Small intestine (tissue), 7 donors: Measurements from ENCODE around the gene RCL1. TPM values are rescaled to one million over a fixed set of nuclear protein-coding genes. Genes with fewer than 3 reads are reported as not detected.

Source experiments
- DNase-seq, 2 donors: peaks; one replicate each; pipeline versions ENCODE4 v3.0.0 to v3.0.0-alpha.2; 2013
- FAIRE-seq: peaks from 2 replicates; lab custom pipeline; 2012; peaks lifted over from hg19 to GRCh38; lab: Jason Lieb, UNC
- H3K27ac ChIP-seq, 3 donors: one replicate each; pipeline ENCODE4 v1.5.1; 2013; ENCODE audit warnings: low read length in 2 of 3, mild to moderate bottlenecking in 2 of 3, control low read depth in 1 of 3, inconsistent platforms in 1 of 3, low read depth in 1 of 3, moderate library complexity in 1 of 3
- H3K27me3 ChIP-seq, 3 donors: one replicate each; pipeline ENCODE4 v1.6.1; 2013; ENCODE audit warnings: low read length in 3 of 3, inconsistent platforms in 1 of 3; ENCODE audit not compliant: control insufficient read depth in 3 of 3, insufficient read depth in 3 of 3
- H3K36me3 ChIP-seq, 3 donors: one replicate each; pipeline ENCODE4 v1.6.1; 2013; ENCODE audit warnings: low read length in 3 of 3, inconsistent platforms in 1 of 3, low read depth in 1 of 3, mild to moderate bottlenecking in 1 of 3, moderate library complexity in 1 of 3; ENCODE audit not compliant: control insufficient read depth in 3 of 3, insufficient read depth in 2 of 3
- H3K4me1 ChIP-seq, 3 donors: one replicate each; pipeline ENCODE4 v1.6.1; 2013; ENCODE audit warnings: low read length in 2 of 3, inconsistent platforms in 1 of 3, low read depth in 1 of 3, mild to moderate bottlenecking in 1 of 3, moderate library complexity in 1 of 3; ENCODE audit not compliant: control insufficient read depth in 3 of 3, insufficient read depth in 2 of 3
- H3K4me3 ChIP-seq, 3 donors: one replicate each; pipeline ENCODE4 v1.5.1; 2013; ENCODE audit warnings: low read length in 3 of 3, control low read depth in 1 of 3, inconsistent platforms in 1 of 3, low read depth in 1 of 3, mild to moderate bottlenecking in 1 of 3, moderate library complexity in 1 of 3
- H3K9me3 ChIP-seq, 2 donors: one replicate each; pipeline ENCODE4 v1.6.1; 2013; ENCODE audit warnings: low read depth in 1 of 2, low read length in 1 of 2; ENCODE audit not compliant: control insufficient read depth in 2 of 2, insufficient read depth in 1 of 2
- WGBS, 3 donors: extraction: QIAGEN DNeasy Blood & Tissue Kit; methylation state at CpG; one replicate each; pipeline ENCODE4 v1.1.7; 2013; 5-methylcytosine and 5-hydroxymethylcytosine counted together
- polyA plus RNA-seq, 4 donors: library from polyadenylated mRNA; stranded (reverse) in 3 of 4; unstranded in 1 of 4; fragments of 200-250 nt in 3 of 4; fragments of 120-200 nt in 1 of 4; gene quantifications; one replicate each; pipeline versions ENCODE4 v1.2.1 to v1.2.3, GENCODE V29; 2013
- donor health status: healthy with polysubstance abuse.
- donor health status: control.
- donor health status: control.
- donor health status: Bipolar disorder and iron deficiency.
- donor health status: healthy.

Gene RCL1
- polyA plus RNA-seq, 4 donors, result 2.2 to 12.0 (median 8.2) TPM

DNA sequence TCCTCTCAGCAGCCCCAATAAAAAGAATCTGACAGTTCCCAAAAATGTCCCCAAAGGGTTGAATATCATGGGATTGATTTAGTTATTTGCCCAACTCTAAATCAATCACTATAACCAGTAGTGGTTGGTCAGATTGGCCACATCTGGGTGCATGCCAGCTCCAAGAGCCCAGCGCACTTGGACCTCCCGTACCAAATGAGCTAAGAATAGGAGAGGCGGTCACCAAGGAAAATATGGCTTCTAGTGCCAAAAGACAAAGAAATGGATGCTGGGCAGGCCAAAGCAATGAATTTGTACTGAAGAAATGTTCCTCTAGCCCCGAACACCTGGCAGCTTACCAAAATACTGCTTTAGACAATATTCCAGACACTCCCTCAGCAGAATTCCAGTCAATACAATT is 80.3 kb downstream of the RCL1 start:
- FAIRE-seq, result no peak
- H3K27me3 ChIP-seq, result no peaks in the 10 kb centered on the region
- no peaks in the 10 kb centered on the region for H3K9me3 ChIP-seq
- no peaks in the 10 kb centered on the region for H3K36me3 ChIP-seq
- H3K4me3 ChIP-seq, result no peak overlapping the region
- H3K27ac ChIP-seq, result no peak overlapping the region
- no peaks in the 10 kb centered on the region for H3K4me1 ChIP-seq
- DNase-seq, result no peak
- WGBS, 3 donors, result 95 to 96% (median 95%) methylated on average over 4 of the region's 4 CpGs

DNA sequence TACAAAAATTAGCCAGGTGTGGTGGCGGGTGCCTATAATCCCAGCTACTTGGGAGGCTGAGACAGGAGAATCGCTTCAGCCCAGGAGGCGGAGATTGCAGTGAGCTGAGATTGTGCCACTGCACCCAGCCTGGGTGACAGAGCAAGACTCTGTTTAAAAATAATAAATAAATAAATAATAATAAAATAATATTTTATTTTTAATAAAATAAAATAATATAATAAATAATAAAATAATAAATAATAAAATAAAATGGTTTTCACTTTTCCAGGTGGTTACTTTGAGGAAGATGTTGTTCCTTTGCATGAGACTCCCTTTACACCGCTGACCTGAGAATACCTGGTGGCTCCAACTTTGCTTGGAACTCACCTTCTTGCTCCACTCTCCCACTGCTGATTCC is 82.8 kb downstream of the RCL1 start:
- Histone ChIP-seq H3K4me3 (no peak overlapping the region), H3K4me1 (no peaks in the 10 kb centered on the region), H3K27me3 (no peaks in the 10 kb centered on the region), H3K9me3 (no peaks in the 10 kb centered on the region), H3K36me3 (no peaks in the 10 kb centered on the region), H3K27ac (no peak overlapping the region)
- 96 to 100% (median 97%) methylated on average over 4 of the region's 4 CpGs for WGBS, 3 donors
- FAIRE-seq, result no peak
- no peak for DNase-seq

- Histone ChIP-seq H3K4me1 (no peaks in the 10 kb centered on the region), H3K27me3 (no peaks in the 10 kb centered on the region), H3K9me3 (no peaks in the 10 kb centered on the region), H3K27ac (no peak overlapping the region), H3K36me3 (no peaks in the 10 kb centered on the region), H3K4me3 (no peak overlapping the region)
- DNase-seq (no peak), FAIRE-seq (no peak)
- WGBS, 3 donors, result 91 to 96% (median 92%) methylated on average over 3 of the region's 3 CpGs
Observed at GRCh38 chr9:4879115-4879558, 86.4 kb downstream of the RCL1 start.

DNA sequence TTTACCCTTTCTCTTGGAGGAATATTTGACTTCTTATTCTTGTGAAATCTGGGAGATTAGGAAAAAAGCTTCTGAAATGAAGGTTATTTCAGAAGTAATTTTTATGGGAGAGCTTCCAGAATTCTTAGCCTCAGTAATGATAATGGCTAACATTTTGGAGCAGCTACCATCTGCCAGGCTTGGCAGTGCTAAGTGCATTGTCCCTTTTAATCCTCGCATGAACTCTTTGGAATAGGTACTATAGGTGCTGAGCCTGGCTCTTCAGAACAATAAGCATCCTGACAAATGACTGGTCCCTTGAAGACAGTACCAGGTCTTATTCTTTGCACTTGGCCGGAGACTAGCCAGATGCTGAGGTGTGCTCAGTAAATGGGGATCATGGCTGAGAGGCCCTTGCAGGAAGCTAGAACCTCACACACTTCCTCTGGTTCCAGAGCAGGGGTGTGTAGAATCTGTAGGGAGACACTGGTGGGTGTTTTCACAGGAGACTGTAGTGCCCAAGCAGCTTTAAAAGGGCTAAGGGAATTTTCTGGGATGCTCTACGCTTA is 90.7 kb downstream of the RCL1 start:
- DNase-seq (no peak), FAIRE-seq (no peak)
- Histone ChIP-seq H3K27ac (no peak overlapping the region), H3K27me3 (no peaks in the 10 kb centered on the region), H3K4me1 (no peaks in the 10 kb centered on the region), H3K9me3 (no peaks in the 10 kb centered on the region), H3K4me3 (no peak overlapping the region), H3K36me3 (peaks cover 0 to 3% (median 0%) of the 10 kb centered on the region in 3 donors)
- WGBS, 3 donors, result 94 to 97% (median 96%) methylated on average over 3 of the region's 3 CpGs

GRCh38 chr9:4886698-4887097 is 94.0 kb downstream of the RCL1 start:
- Histone ChIP-seq H3K4me3 (no peak overlapping the region), H3K27ac (no peak overlapping the region), H3K9me3 (no peaks in the 10 kb centered on the region), H3K36me3 (peaks cover 0 to 3% (median 0%) of the 10 kb centered on the region in 3 donors), H3K4me1 (no peaks in the 10 kb centered on the region), H3K27me3 (no peaks in the 10 kb centered on the region)
- WGBS, 3 donors, result 62 to 74% (median 73%) methylated on average over 6 of the region's 6 CpGs
- FAIRE-seq, result no peak
- DNase-seq, result no peak

DNA sequence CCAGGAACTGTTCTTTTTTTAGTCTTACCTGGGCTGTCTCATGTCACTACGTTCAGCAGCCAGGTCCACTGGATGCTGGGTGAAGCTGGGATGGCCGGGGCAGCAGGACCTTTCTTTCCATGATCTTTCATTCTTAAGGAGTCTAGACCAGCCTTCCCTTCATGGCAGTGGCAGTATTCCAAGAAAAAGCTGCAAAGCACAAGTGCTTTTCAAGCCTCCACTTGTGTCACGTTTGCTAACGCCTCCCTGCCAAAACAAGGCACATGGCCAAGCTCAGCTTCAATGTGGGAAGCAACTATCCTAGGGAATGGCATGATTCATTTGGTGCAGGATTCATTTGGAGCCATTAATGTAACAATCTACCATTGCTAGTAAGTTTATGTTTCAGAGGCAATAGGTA is 94.8 kb downstream of the RCL1 start:
- 56 to 71% (median 68%) methylated on average over 4 of the region's 4 CpGs for WGBS, 3 donors
- Histone ChIP-seq H3K36me3 (peaks cover 0 to 3% (median 0%) of the 10 kb centered on the region in 3 donors), H3K9me3 (no peaks in the 10 kb centered on the region), H3K27ac (no peak overlapping the region), H3K27me3 (no peaks in the 10 kb centered on the region), H3K4me1 (no peaks in the 10 kb centered on the region), H3K4me3 (no peak overlapping the region)
- FAIRE-seq (no peak), DNase-seq (no peak)

GRCh38 chr9:4890242-4890641 is 97.5 kb downstream of the RCL1 start:
- H3K4me3 ChIP-seq, result no peak overlapping the region
- WGBS, 3 donors, result 94 to 96% (median 95%) methylated on average over 3 of the region's 3 CpGs
- H3K4me1 ChIP-seq, result no peaks in the 10 kb centered on the region
- no peak overlapping the region for H3K27ac ChIP-seq
- H3K9me3 ChIP-seq, result no peaks in the 10 kb centered on the region
- no peak for FAIRE-seq
- peaks cover 0 to 3% (median 0%) of the 10 kb centered on the region in 3 donors for H3K36me3 ChIP-seq
- H3K27me3 ChIP-seq, result no peaks in the 10 kb centered on the region
- no peak for DNase-seq

DNA sequence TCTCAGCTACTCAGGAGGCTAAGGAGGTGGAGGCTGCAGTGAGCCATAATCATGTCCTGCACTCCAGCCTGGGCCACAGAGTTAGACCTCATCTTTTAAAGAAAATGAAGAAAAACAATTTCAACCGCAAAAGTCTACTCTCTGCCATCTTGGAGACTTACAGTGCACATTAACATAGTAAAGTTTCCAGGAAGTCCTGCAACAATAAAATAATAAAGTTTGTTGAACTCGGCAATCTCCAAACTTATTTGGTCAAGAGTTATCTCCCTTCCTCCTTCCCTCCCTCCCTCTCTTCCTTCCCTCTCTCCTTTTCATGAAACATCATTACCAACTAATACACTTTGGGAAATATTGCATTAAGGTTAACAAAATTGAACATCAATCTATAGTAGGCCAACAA is 98.2 kb downstream of the RCL1 start:
- no peaks in the 10 kb centered on the region for H3K36me3 ChIP-seq
- WGBS, 3 donors, result 15 to 38% (median 29%) methylated on average over 2 of the region's 2 CpGs
- no peaks in the 10 kb centered on the region for H3K4me1 ChIP-seq
- FAIRE-seq (no peak), DNase-seq (no peak)
- H3K27me3 ChIP-seq, result no peaks in the 10 kb centered on the region
- H3K9me3 ChIP-seq, result no peaks in the 10 kb centered on the region
- H3K27ac ChIP-seq, result no peak overlapping the region
- H3K4me3 ChIP-seq, result no peak overlapping the region

DNA sequence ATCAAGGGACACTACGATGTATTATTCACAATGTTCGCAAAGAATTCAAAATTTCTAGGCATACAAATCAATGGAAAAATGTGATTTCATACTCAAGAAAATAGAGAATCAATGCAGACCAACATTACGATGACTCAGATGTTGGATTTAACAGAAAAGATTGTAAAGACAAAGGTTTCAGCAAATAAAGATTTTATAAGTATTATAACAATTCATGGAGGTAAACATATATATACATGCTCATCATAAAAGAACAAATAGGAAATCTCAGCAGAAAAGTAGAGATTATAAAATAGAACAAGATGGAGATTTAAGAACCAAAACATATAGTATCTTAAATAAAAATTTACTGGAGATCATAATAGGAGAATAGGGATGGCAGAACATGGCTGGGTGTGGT is 98.9 kb downstream of the RCL1 start:
- H3K4me3 ChIP-seq, result no peak overlapping the region
- 92 to 100% (median 98%) methylated on average over 3 of the region's 3 CpGs for WGBS, 3 donors
- H3K36me3 ChIP-seq, result no peaks in the 10 kb centered on the region
- H3K27me3 ChIP-seq, result no peaks in the 10 kb centered on the region
- H3K9me3 ChIP-seq, result no peaks in the 10 kb centered on the region
- DNase-seq, result no peak
- no peak overlapping the region for H3K27ac ChIP-seq
- FAIRE-seq, result no peak
- no peaks in the 10 kb centered on the region for H3K4me1 ChIP-seq
